ENCODE results near the gene TCF12. TPM values are rescaled to one million over a fixed set of nuclear protein-coding genes. Genes with fewer than 3 reads are reported as not detected.

TCF12 gene
- total and polyA plus RNA-seq, 2 of the 8 experiments (the other 6 are each of a cell fraction or from before 2014, with no cell fraction given) = 85.8 to 101 TPM

DNA sequence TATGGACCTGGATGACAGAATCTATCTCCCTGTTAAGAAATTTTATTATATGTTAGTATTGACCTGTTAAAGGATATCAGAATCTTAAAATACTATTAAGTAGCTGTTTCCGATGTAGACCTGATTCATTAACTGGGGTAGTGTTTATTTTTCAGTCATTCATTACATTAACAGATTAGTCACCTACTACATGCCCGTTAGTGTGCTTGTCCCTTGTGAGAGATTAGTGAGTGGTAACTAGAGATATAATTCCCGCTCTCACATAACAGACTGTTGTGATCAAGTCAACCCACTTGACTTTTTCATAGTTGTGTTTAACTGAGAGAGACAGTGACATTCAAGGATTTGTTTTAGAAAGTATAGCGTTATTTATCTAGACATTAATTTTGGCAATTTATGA is 166.8 kb downstream of the TCF12 start (continued):
- TF ChIP-seq, protein P1, sequence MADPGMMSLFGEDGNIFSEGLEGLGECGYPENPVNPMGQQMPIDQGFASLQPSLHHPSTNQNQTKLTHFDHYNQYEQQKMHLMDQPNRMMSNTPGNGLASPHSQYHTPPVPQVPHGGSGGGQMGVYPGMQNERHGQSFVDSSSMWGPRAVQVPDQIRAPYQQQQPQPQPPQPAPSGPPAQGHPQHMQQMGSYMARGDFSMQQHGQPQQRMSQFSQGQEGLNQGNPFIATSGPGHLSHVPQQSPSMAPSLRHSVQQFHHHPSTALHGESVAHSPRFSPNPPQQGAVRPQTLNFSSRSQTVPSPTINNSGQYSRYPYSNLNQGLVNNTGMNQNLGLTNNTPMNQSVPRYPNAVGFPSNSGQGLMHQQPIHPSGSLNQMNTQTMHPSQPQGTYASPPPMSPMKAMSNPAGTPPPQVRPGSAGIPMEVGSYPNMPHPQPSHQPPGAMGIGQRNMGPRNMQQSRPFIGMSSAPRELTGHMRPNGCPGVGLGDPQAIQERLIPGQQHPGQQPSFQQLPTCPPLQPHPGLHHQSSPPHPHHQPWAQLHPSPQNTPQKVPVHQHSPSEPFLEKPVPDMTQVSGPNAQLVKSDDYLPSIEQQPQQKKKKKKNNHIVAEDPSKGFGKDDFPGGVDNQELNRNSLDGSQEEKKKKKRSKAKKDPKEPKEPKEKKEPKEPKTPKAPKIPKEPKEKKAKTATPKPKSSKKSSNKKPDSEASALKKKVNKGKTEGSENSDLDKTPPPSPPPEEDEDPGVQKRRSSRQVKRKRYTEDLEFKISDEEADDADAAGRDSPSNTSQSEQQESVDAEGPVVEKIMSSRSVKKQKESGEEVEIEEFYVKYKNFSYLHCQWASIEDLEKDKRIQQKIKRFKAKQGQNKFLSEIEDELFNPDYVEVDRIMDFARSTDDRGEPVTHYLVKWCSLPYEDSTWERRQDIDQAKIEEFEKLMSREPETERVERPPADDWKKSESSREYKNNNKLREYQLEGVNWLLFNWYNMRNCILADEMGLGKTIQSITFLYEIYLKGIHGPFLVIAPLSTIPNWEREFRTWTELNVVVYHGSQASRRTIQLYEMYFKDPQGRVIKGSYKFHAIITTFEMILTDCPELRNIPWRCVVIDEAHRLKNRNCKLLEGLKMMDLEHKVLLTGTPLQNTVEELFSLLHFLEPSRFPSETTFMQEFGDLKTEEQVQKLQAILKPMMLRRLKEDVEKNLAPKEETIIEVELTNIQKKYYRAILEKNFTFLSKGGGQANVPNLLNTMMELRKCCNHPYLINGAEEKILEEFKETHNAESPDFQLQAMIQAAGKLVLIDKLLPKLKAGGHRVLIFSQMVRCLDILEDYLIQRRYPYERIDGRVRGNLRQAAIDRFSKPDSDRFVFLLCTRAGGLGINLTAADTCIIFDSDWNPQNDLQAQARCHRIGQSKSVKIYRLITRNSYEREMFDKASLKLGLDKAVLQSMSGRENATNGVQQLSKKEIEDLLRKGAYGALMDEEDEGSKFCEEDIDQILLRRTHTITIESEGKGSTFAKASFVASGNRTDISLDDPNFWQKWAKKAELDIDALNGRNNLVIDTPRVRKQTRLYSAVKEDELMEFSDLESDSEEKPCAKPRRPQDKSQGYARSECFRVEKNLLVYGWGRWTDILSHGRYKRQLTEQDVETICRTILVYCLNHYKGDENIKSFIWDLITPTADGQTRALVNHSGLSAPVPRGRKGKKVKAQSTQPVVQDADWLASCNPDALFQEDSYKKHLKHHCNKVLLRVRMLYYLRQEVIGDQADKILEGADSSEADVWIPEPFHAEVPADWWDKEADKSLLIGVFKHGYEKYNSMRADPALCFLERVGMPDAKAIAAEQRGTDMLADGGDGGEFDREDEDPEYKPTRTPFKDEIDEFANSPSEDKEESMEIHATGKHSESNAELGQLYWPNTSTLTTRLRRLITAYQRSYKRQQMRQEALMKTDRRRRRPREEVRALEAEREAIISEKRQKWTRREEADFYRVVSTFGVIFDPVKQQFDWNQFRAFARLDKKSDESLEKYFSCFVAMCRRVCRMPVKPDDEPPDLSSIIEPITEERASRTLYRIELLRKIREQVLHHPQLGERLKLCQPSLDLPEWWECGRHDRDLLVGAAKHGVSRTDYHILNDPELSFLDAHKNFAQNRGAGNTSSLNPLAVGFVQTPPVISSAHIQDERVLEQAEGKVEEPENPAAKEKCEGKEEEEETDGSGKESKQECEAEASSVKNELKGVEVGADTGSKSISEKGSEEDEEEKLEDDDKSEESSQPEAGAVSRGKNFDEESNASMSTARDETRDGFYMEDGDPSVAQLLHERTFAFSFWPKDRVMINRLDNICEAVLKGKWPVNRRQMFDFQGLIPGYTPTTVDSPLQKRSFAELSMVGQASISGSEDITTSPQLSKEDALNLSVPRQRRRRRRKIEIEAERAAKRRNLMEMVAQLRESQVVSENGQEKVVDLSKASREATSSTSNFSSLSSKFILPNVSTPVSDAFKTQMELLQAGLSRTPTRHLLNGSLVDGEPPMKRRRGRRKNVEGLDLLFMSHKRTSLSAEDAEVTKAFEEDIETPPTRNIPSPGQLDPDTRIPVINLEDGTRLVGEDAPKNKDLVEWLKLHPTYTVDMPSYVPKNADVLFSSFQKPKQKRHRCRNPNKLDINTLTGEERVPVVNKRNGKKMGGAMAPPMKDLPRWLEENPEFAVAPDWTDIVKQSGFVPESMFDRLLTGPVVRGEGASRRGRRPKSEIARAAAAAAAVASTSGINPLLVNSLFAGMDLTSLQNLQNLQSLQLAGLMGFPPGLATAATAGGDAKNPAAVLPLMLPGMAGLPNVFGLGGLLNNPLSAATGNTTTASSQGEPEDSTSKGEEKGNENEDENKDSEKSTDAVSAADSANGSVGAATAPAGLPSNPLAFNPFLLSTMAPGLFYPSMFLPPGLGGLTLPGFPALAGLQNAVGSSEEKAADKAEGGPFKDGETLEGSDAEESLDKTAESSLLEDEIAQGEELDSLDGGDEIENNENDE (IDR thresholded peaks at IDR 0.05; ENCODE audit: insufficient replicate concordance, low read length) = no peak
- TF ChIP-seq FOSL1 (IDR thresholded peaks at IDR 0.05; ENCODE audit: insufficient read depth, low read depth, low read length) = no peak
- TF ChIP-seq CEBPB (IDR thresholded peaks at IDR 0.05; ENCODE audit: low read depth, low read length) = no peak
- TF ChIP-seq YY1 (IDR thresholded peaks at IDR 0.05; ENCODE audit: low read depth, low read length) = no peak
- no peak for TF ChIP-seq HDAC6 (IDR thresholded peaks at IDR 0.05; ENCODE audit: low read depth, low read length)
- TF ChIP-seq ASH2L (IDR thresholded peaks at IDR 0.05; ENCODE audit: low read length) = no peak
- TF ChIP-seq TBP (IDR thresholded peaks at IDR 0.05; ENCODE audit: low read depth, low read length) = no peak
- TF ChIP-seq SIRT6 (IDR thresholded peaks at IDR 0.05; ENCODE audit: low read length) = no peak
- no peak for TF ChIP-seq PHF8 (conservative IDR thresholded peaks at IDR 0.05; ENCODE audit: low read depth, low read length)
- TF ChIP-seq, protein P2, sequence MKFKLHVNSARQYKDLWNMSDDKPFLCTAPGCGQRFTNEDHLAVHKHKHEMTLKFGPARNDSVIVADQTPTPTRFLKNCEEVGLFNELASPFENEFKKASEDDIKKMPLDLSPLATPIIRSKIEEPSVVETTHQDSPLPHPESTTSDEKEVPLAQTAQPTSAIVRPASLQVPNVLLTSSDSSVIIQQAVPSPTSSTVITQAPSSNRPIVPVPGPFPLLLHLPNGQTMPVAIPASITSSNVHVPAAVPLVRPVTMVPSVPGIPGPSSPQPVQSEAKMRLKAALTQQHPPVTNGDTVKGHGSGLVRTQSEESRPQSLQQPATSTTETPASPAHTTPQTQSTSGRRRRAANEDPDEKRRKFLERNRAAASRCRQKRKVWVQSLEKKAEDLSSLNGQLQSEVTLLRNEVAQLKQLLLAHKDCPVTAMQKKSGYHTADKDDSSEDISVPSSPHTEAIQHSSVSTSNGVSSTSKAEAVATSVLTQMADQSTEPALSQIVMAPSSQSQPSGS (IDR thresholded peaks at IDR 0.05; ENCODE audit: low read length) = no peak
- TF ChIP-seq SP2 (IDR thresholded peaks at IDR 0.05; ENCODE audit: low read length) = no peak
